ENCODE measurements around the gene SLC25A38. TPM values are rescaled to one million over a fixed set of nuclear protein-coding genes. Genes with fewer than 3 reads are reported as not detected.

SLC25A38 gene
- total and polyA plus RNA-seq, 9 of the 15 experiments (the other 6 are each of a cell fraction or from before 2014, with no cell fraction given): 13.5 to 51.1 (median 30.6) TPM

DNA sequence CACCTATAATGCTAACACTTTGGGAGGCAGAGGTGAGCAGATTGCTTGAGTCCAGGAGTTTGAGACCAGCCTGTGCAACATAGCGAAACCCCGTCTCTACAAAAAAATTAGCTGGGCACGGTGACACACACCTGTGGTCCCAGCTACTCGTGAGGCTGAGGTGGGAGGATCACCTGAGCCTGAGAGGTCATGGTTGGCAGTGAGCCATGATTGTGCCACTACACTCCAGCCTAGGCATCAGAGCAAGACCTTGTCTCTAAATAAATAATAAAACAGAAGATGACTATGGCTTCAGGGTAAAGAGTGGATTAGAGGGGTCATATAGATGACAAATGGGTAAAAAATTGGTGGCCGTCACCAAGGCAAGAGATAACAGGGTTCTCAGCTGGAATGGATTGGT lies 3.1 kb downstream of the SLC25A38 start:
- Histone ChIP-seq H3K27me3 (ENCODE audit: control insufficient read depth in 2 of 2, insufficient read depth in 2 of 2, low read length in 2 of 2) (no peaks in the 10 kb centered on the region), H3K4me1 (replicated peaks in 1 of 2; ENCODE audit: control insufficient read depth in 2 of 2, insufficient read depth in 2 of 2, low read length in 2 of 2) (peaks cover 51 to 52% of the 10 kb centered on the region in 2 experiments)

DNA sequence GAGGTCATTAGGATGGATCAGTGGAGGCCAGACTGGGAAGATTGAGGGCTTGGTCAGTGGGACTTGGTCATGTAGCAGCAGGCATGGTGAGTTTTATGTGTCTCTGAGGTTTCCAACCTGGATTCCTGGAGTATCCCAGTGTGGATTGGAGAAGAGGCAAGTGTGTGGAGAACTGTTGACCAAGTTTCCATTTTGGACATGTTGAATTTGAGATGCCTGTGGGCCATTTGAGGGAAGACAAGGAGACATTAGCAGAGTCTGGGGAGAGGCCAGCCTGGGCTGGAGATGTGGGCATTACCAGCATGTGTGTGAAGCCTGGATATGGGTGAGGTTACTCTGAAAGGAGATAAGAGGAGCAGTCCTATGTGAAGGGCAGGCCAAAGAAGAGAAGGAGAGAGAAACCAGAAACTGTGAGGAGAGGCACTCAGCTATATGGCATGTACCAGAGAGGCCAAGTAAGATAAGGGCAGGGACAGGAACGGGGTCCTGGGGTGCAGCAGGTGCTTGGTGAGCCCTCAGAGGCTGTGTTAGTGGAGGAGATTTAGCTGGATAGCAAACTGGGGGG lies 4.3 kb downstream of the SLC25A38 start:
- ChIA-PET CTCF (ENCODE audit: low intra/inter-chr PET ratio) (no interaction called here), POLR2A (interaction anchor here (0.6 to 2.7 kb wide), 7 partner anchors 9 to 195 kb away, joined by 3 to 29 read pairs (median 5); partner anchors contain the start of genes RPSA and XIRP1)
- peaks cover 14% of the 10 kb centered on the region for H3K9me1 ChIP-seq (ENCODE audit: control insufficient read depth, insufficient read depth, low read length)
- peak in 2 of 4 experiments; percentile 46 to 52 for DNase-seq (ENCODE audit: extremely low read depth in 1 of 4, low spot score in 3 of 4)
- no peaks in the 10 kb centered on the region for H3K9me3 ChIP-seq (replicated peaks; ENCODE audit: control insufficient read depth, insufficient read depth, low read depth, low read length)
- peak overlapping the region; percentile 7 to 77; a peak in 3 of 4 replicates for H3K9ac ChIP-seq (ENCODE audit: insufficient read depth in 1 of 2, low read depth in 2 of 2, low read length in 2 of 2)
- H2AFZ ChIP-seq (ENCODE audit: low read depth, low read length): no peak overlapping the region
- H3K4me1 ChIP-seq (replicated peaks in 1 of 2; ENCODE audit: control insufficient read depth in 2 of 2, insufficient read depth in 2 of 2, low read length in 2 of 2): peaks cover 48 to 51% of the 10 kb centered on the region in 2 experiments
- peaks cover 45% of the 10 kb centered on the region for H3K36me3 ChIP-seq (ENCODE audit: control insufficient read depth, insufficient read depth, low read length)
- peaks cover 75% of the 10 kb centered on the region for H3K79me2 ChIP-seq (ENCODE audit: control insufficient read depth, insufficient read depth, low read length)
- peak; percentile 61 for TF ChIP-seq TCF3 (CRISPR knock-in tag; IDR thresholded peaks at IDR 0.05)
- peak; percentile 5 for TF ChIP-seq RBBP5 (IDR thresholded peaks at IDR 0.05; ENCODE audit: borderline replicate concordance, insufficient read depth, low read length, poor library complexity, severe bottlenecking)
- TF ChIP-seq TAL1 (IDR thresholded peaks at IDR 0.05): peak; percentile 25; the same call in 1 of the 2 replicates
- TF ChIP-seq CBFA2T3 (IDR thresholded peaks at IDR 0.05): peak; percentile 70
- no peak for TF ChIP-seq RFX1 (IDR thresholded peaks at IDR 0.05)
- TF ChIP-seq CBFA2T2 (conservative IDR thresholded peaks at IDR 0.05): peak; percentile 36; the same call in 1 of the 2 replicates
- peak; percentile 24; the same call in 1 of the 2 replicates for TF ChIP-seq ARID1B (IDR thresholded peaks at IDR 0.05)
- TF ChIP-seq, protein P1, sequence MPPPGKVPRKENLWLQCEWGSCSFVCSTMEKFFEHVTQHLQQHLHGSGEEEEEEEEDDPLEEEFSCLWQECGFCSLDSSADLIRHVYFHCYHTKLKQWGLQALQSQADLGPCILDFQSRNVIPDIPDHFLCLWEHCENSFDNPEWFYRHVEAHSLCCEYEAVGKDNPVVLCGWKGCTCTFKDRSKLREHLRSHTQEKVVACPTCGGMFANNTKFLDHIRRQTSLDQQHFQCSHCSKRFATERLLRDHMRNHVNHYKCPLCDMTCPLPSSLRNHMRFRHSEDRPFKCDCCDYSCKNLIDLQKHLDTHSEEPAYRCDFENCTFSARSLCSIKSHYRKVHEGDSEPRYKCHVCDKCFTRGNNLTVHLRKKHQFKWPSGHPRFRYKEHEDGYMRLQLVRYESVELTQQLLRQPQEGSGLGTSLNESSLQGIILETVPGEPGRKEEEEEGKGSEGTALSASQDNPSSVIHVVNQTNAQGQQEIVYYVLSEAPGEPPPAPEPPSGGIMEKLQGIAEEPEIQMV (tag; conservative IDR thresholded peaks at IDR 0.05; ENCODE audit: low read depth): no peak
- BruUV-seq (replicated peaks): no TSS peak
- ATAC-seq: no peak
- peak overlapping the region; percentile 33; the same call in 1 of the 2 replicates for H3K4me2 ChIP-seq (ENCODE audit: insufficient read depth, low read length)
- no peak overlapping the region; the same call in 2 of the 3 replicates for H3K27ac ChIP-seq (ENCODE audit: extremely low read depth, low read depth, low read length)
- 0% methylated on average over 1 of the region's 1 CpG for WGBS (ENCODE audit: insufficient coverage, low coverage, missing lambda C conversion rate)
- intact Hi-C loops (cut with micrococcal nuclease): loop anchor here (10.0 kb wide), 1 partner anchor 1067 kb away; the partner anchor contains the start of gene RPL14
- in situ Hi-C loops (cut with MboI): loop anchor here (10.0 kb wide), 1 partner anchor 263 kb away; no protein-coding TSS in a partner anchor
- no peak overlapping the region for H3K4me3 ChIP-seq
- no peaks in the 10 kb centered on the region for H3K27me3 ChIP-seq (ENCODE audit: control insufficient read depth in 2 of 2, insufficient read depth in 2 of 2, low read length in 2 of 2)
- FAIRE-seq: peak; percentile 37
- peaks cover 27% of the 10 kb centered on the region for H4K20me1 ChIP-seq (replicated peaks; ENCODE audit: control insufficient read depth, insufficient read depth, low read length)

More for the DNA sequence above, 3.1 kb downstream of the SLC25A38 start:
- no peak for FAIRE-seq
- Histone ChIP-seq H3K27ac (ENCODE audit: extremely low read depth, low read depth, low read length) (no peak overlapping the region), H3K79me2 (ENCODE audit: control insufficient read depth, insufficient read depth, low read length) (peaks cover 75% of the 10 kb centered on the region), H3K4me3 (no peak overlapping the region), H4K20me1 (replicated peaks; ENCODE audit: control insufficient read depth, insufficient read depth, low read length) (peaks cover 27% of the 10 kb centered on the region), H3K4me2 (ENCODE audit: insufficient read depth, low read length) (peak overlapping the region; percentile 32; the same call in 1 of the 2 replicates), H3K9ac (ENCODE audit: insufficient read depth in 1 of 2, low read depth in 2 of 2, low read length in 2 of 2) (no peak overlapping the region), H3K9me3 (replicated peaks; ENCODE audit: control insufficient read depth, insufficient read depth, low read depth, low read length) (no peaks in the 10 kb centered on the region), H3K9me1 (ENCODE audit: control insufficient read depth, insufficient read depth, low read length) (peaks cover 14% of the 10 kb centered on the region), H2AFZ (ENCODE audit: low read depth, low read length) (no peak overlapping the region), H3K36me3 (ENCODE audit: control insufficient read depth, insufficient read depth, low read length) (peaks cover 34% of the 10 kb centered on the region)
- intact Hi-C loops (cut with micrococcal nuclease): loop anchor here (10.0 kb wide), 1 partner anchor 1068 kb away; the partner anchor contains the start of gene RPL14
- in situ Hi-C loops (cut with MboI): loop anchor here (10.0 kb wide), 1 partner anchor 262 kb away; no protein-coding TSS in a partner anchor
- no peak for DNase-seq (ENCODE audit: extremely low read depth in 1 of 4, low spot score in 3 of 4)
- no peak for ATAC-seq
- peak; percentile 69 for TF ChIP-seq NFIC (IDR thresholded peaks at IDR 0.05)
- no peak for TF ChIP-seq GATAD2A (IDR thresholded peaks at IDR 0.05)
- TF ChIP-seq ZFP36 (IDR thresholded peaks at IDR 0.05; ENCODE audit: low read depth, low read length, partially characterized antibody): no peak
- TF ChIP-seq FOXJ2 (tag; IDR thresholded peaks at IDR 0.05): no peak
- no peak for TF ChIP-seq HDAC3 (IDR thresholded peaks at IDR 0.05; ENCODE audit: borderline replicate concordance, partially characterized antibody)
- TF ChIP-seq ZNF165 (CRISPR knock-in tag; IDR thresholded peaks at IDR 0.05; ENCODE audit: borderline replicate concordance): no peak
- ChIA-PET CTCF (ENCODE audit: low intra/inter-chr PET ratio) (no interaction called here), POLR2A (interaction anchor here (0.8 to 2.7 kb wide), 4 partner anchors 8 to 21 kb away, joined by 3 to 29 read pairs (median 12); partner anchors contain the start of gene RPSA)
- BruUV-seq (replicated peaks): no TSS peak
- 61% methylated on average over 5 of the region's 5 CpGs for WGBS (ENCODE audit: insufficient coverage, low coverage, missing lambda C conversion rate)

All from K562 (cell line).